ENCODE data around the gene SCN4A. TPM values are rescaled to one million over a fixed set of nuclear protein-coding genes. Genes with fewer than 3 reads are reported as not detected.
"Not testable (repeated sequence)": the region's sequence is repeated elsewhere in the genome, so short reads cannot be mapped to it uniquely, and the experiment has no call there.

The SCN4A gene
- total RNA-seq, 4 donors from 2014 or later: under 0.01 to 0.71 (median 0.20) TPM

DNA sequence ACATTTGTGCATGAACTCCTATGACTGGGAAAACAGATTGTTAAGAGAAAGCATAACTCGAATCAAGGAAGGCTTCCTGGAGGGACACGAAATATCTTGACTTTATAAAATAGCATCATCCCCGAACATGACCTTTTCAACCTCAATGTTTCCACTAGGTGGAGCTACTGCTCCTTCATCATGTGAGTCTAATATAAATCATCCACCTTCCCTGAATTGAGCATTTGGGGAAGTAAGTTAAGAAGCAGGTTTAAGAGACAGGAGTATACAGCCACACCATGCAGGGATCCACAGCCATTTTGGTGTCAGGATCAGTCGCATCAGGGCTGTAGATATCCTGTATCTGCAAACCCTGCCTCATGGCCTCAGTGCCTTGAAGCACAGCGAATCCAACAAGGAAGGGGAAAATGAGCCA lies 68.9 kb downstream of the SCN4A start:
- H3K27me3 ChIP-seq: not testable (repeated sequence)

DNA sequence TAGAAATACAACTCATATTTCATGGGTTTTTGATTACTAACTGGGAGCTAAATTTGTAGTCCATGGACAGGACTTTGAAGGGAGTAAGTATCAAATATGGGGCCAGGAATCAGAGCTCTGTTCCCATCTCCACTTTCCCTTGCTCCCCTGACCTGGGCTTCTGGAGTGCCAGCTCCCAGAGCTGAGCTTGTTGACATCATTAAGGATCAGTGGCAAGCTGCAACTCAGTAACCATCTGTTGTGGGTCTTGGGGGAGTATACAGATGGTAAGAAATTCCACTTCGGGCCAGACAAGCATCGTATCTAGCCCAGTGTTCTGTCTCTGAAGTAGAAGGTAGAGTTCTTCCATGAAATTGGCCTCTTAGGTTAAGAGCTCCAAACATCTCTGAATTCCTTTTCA lies 70.7 kb downstream of the SCN4A start:
- H3K9me3 ChIP-seq; H3K4me1 ChIP-seq; intact Hi-C loops (cut with DNase I); H3K36me3 ChIP-seq; H3K4me3 ChIP-seq; DNase-seq (ENCODE audit: extremely low spot score); H3K27me3 ChIP-seq; H3K27ac ChIP-seq (replicated peaks in 1 of 4): not testable (repeated sequence)
- whole genome bisulfite sequencing: 100% methylated on average over 2 of the region's 2 CpGs

More for the DNA sequence above, 68.9 kb downstream of the SCN4A start:
- H3K4me3 ChIP-seq; H3K4me1 ChIP-seq; H3K27ac ChIP-seq (replicated peaks in 1 of 4); intact Hi-C loops (cut with DNase I); H3K9me3 ChIP-seq; DNase-seq (ENCODE audit: extremely low spot score); H3K36me3 ChIP-seq: not testable (repeated sequence)
- 41% methylated on average over 5 of the region's 5 CpGs for WGBS
- TF ChIP-seq, protein P1, sequence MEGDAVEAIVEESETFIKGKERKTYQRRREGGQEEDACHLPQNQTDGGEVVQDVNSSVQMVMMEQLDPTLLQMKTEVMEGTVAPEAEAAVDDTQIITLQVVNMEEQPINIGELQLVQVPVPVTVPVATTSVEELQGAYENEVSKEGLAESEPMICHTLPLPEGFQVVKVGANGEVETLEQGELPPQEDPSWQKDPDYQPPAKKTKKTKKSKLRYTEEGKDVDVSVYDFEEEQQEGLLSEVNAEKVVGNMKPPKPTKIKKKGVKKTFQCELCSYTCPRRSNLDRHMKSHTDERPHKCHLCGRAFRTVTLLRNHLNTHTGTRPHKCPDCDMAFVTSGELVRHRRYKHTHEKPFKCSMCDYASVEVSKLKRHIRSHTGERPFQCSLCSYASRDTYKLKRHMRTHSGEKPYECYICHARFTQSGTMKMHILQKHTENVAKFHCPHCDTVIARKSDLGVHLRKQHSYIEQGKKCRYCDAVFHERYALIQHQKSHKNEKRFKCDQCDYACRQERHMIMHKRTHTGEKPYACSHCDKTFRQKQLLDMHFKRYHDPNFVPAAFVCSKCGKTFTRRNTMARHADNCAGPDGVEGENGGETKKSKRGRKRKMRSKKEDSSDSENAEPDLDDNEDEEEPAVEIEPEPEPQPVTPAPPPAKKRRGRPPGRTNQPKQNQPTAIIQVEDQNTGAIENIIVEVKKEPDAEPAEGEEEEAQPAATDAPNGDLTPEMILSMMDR (IDR thresholded peaks at IDR 0.05): peak; percentile 22 to 24 (median 23)

DNA sequence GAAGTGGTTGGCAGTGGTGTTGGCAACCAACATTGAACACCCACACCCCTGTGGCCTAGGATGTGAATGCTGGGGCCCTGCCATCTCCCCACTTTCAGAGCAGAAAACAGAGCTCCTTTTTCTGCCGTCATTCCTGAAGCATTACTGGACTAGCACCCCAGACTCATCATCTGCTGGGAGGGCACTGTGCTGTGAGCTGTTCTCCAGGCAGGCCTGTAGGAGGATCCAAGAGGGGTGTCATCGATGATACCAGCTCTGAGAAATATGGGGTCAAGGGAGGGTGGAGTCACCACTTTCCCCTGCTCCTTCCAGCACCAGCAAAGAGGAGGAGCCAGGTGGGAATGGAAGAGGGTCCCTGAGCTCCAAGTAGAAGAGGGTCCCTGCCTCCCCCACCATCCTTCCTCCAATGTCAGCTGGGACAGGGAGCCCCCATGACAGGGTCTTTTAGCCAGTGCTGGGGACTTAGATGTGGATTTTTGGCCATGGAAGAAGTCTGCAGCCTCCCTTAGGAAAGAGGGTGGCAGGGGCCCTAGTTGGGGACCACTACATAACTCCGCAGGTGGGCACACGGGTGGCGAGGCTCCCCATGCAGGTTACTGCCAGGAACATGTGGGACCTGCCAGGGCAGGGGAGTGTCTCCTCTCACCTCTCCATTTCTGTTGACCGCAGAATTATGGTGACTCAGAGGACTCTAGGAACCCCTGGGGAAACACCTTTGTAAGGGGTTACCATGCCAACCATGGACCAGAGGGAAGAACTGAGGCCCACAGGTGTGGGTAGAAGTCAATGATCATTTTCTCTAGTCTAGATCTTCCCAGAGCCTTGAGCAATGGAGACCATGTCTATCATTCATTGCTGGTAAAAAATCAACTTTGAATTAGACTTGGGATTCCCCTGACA lies 73.6 kb downstream of the SCN4A start:
- intact Hi-C loops (cut with DNase I); H3K27ac ChIP-seq (replicated peaks in 1 of 4); H3K4me1 ChIP-seq; H3K36me3 ChIP-seq; H3K27me3 ChIP-seq; H3K9me3 ChIP-seq; DNase-seq (ENCODE audit: extremely low spot score); H3K4me3 ChIP-seq: not testable (repeated sequence)
- WGBS: 92% methylated on average over 2 of the region's 6 CpGs

DNA sequence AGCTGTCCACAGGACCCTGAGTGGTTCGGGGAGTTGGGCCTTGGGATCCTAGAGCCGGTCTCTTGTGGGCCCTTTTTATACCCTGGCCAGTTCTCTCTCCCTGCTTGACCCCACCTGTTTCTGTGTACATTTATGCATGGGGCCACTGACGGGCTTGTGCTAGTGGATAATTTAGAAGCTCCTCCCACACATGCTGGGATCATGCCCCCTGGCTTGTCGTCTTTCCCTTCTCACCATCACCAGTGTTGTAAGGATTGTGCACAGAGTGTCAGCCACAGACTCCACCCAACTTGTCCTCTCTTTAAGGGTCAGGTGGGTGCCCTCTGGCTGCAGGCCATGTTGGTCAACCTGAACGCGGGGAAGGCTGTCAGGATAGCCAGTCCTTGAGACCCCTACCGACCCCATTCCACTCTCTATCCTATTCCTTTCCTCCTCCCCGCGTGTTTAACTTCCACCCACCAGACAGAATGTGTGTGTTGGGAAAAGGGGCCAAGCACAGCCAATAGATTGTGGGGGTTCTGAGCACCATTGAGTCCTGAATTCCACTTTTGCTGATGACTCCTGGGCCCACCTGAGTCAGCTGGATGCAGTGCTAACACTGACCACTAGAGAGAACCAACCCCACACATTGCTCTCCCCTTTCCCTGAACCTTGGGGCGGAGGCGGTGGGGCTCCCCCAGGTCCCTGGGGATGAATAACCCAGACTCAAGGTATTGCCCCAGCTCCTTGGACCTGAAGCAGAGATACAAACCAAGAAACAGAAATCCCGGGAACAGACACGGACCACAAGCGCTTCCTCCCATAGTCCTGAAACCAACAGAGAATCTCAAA lies 76.0 kb downstream of the SCN4A start, which contains the start of gene CSH1:
Gene CSH1, minus strand, starts transcription at position 51 of the 831 bp plus-strand sequence. CDS start 63 bp downstream, outside the sequence.
- not testable (repeated sequence) for DNase-seq (ENCODE audit: extremely low spot score); H3K4me1 ChIP-seq
- 79% methylated on average over 6 of the region's 14 CpGs for WGBS

DNA sequence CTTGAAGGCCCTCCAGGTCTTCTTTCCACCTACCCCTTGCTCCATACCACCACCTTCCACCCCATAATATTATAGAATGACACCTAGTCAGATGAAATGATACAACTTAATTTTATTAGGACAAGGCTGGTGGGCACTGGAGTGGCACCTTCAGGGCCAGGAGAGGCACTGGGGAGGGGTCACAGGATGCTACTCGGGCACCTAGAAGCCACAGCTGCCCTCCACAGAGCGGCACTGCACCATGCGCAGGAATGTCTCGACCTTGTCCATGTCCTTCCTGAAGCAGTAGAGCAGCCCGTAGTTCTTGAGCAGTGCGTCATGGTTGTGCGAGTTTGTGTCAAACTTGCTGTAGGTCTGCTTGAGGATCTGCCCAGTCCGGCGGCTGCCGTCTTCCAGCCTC lies 77.9 kb downstream of the SCN4A start:
- intact Hi-C loops (cut with DNase I); H3K27ac ChIP-seq (replicated peaks in 1 of 4); H3K4me1 ChIP-seq; H3K36me3 ChIP-seq; H3K9me3 ChIP-seq; DNase-seq (ENCODE audit: extremely low spot score); H3K27me3 ChIP-seq; H3K4me3 ChIP-seq: not testable (repeated sequence)
- 86% methylated on average over 2 of the region's 10 CpGs for WGBS

More for the DNA sequence above, 76.0 kb downstream of the SCN4A start, which contains the start of gene CSH1:
- intact Hi-C loops (cut with DNase I); H3K27me3 ChIP-seq; H3K36me3 ChIP-seq; H3K9me3 ChIP-seq; H3K27ac ChIP-seq (replicated peaks in 1 of 4); H3K4me3 ChIP-seq: not testable (repeated sequence)

DNA sequence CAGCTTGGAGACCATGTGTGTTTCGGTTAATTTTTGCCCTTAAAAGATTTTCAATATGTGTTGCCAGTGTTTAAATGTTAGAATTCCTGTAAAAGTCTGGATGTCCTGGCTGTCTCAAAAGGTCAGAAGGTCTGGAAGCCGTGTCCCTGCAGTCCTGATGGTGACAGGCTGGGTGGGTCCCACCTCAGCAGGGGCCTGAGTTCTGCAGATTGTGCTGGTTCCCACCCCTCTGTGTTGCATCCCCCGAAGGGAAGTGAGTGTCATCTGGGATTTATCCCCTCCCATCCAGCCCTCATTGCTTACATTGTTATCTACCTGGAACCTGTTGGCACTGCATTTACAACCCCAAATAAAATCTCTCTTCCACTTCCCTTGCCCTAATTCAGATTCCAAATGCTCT lies 78.7 kb downstream of the SCN4A start:
- DNase-seq (ENCODE audit: extremely low spot score); intact Hi-C loops (cut with DNase I); H3K4me3 ChIP-seq; H3K4me1 ChIP-seq; H3K27ac ChIP-seq (replicated peaks in 1 of 4); H3K9me3 ChIP-seq; H3K36me3 ChIP-seq; H3K27me3 ChIP-seq: not testable (repeated sequence)
- WGBS: 77% methylated on average over 3 of the region's 3 CpGs

DNA sequence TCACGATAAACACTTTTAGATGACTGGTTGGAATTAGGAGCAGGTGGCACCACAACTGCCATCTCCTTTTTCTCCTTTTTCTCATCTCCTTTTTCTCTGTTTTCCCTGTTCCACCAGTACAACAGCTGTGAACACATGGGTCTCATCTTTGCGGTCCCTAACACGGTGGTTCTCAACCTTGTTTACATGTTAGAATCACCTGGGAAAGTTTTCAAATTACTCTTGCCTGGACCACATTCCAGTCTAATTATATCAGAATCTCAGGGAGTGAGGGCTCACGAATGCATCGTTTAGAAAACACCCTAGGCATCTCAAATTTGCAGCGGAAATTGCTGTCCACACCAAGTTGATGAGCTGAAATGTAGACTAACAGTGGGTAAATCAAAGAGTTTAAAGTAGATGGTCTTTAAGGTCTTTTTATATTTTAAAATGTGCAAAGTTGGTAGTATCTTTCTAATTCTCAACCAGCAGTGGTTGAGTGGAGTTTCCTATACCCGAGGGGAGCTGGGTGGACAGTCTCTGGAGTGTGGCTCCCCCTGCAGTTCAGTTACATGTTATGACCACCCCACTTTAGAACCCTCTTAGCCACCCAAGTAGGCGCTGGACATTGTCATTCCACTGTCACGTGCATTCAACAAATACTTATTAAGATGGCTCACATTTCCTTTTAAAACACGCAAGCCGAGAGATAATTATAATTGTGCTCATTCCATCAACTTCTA lies 80.2 kb downstream of the SCN4A start:
- H3K9me3 ChIP-seq; H3K36me3 ChIP-seq; H3K27me3 ChIP-seq; H3K4me3 ChIP-seq; H3K27ac ChIP-seq (replicated peaks in 1 of 4); H3K4me1 ChIP-seq; DNase-seq (ENCODE audit: extremely low spot score); intact Hi-C loops (cut with DNase I): not testable (repeated sequence)
- WGBS: 65% methylated on average over 11 of the region's 11 CpGs

Measured in esophagus muscularis mucosa (tissue), 4 donors.